ENCODE data around the gene CD3G. TPM values are rescaled to one million over a fixed set of nuclear protein-coding genes. Genes with fewer than 3 reads are reported as not detected.

CD3G gene
- total and polyA plus RNA-seq, 2 of the 4 experiments (the other 2 are of a cell fraction), result not detected

- Histone ChIP-seq H3K18ac (ENCODE audit: low read depth, low read length) (no peak overlapping the region), H4K20me1 (ENCODE audit: insufficient read depth, low read length) (no peaks in the 10 kb centered on the region), H4K91ac (ENCODE audit: insufficient read depth, low read depth, low read length) (no peak overlapping the region), H2AFZ (replicated peaks; ENCODE audit: low read length, poor library complexity) (no peak overlapping the region), H3K4me2 (ENCODE audit: low read depth, low read length) (no peak overlapping the region), H3K14ac (replicated peaks; ENCODE audit: low read depth, low read length) (no peak overlapping the region), H2BK120ac (ENCODE audit: low read depth, low read length) (no peak overlapping the region), H3K9ac (ENCODE audit: low read depth, low read length) (no peak overlapping the region), H4K5ac (ENCODE audit: low read depth, low read length) (no peak overlapping the region), H3K27ac (ENCODE audit: insufficient read depth, low read length) (no peak overlapping the region), H3K4me3 (ENCODE audit: insufficient read depth, low read depth, low read length) (no peak overlapping the region), H3K4ac (ENCODE audit: low read depth, low read length) (no peak overlapping the region), H3K79me1 (ENCODE audit: low read depth in 1 of 2, low read length in 2 of 2) (no peaks in the 10 kb centered on the region), H3K27me3 (ENCODE audit: control insufficient read depth, insufficient read depth, low read length) (no peaks in the 10 kb centered on the region), H2AK9ac (replicated peaks; ENCODE audit: low read depth, low read length, poor library complexity) (no peak overlapping the region), H2AK5ac (ENCODE audit: low read depth, low read length) (no peak overlapping the region), H3K23ac (ENCODE audit: low read depth, low read length) (no peak overlapping the region), H2BK15ac (ENCODE audit: low read depth, low read length) (no peak overlapping the region), H3K9me1 (ENCODE audit: insufficient read depth, low read length) (no peaks in the 10 kb centered on the region), H3K36me3 (ENCODE audit: control insufficient read depth, insufficient read depth, low read length) (peaks cover 46% of the 10 kb centered on the region), H4K8ac (ENCODE audit: low read depth in 2 of 2, low read length in 2 of 2) (no peak overlapping the region), H3K56ac (ENCODE audit: extremely low read depth, insufficient read depth, low read length) (no peak overlapping the region), H3K9me3 (ENCODE audit: control insufficient read depth, insufficient read depth, low read length) (no peaks in the 10 kb centered on the region), H3K4me1 (ENCODE audit: control insufficient read depth, insufficient read depth, low read length) (no peaks in the 10 kb centered on the region), H2BK5ac (ENCODE audit: low read depth, low read length, poor library complexity, severe bottlenecking) (no peak overlapping the region), H2BK20ac (ENCODE audit: low read depth, low read length) (no peak overlapping the region)
- intact Hi-C loops (cut with micrococcal nuclease) (no loop called here), in situ Hi-C loops (cut with MboI; ENCODE audit: low sequenced_read_pairs) (no loop called here), dilution Hi-C loops (cut with HindIII; ENCODE audit: low sequenced_read_pairs, unreplicated experiment) (no loop called here)
- ChIA-PET POLR2A (ENCODE audit: unreplicated experiment) (no interaction called here), CTCF (no interaction called here)
- DNase-seq (no peak), ATAC-seq (ENCODE audit: low read depth) (no peak)
- BruUV-seq (replicated peaks), result no TSS peak
- TF ChIP-seq MAZ (IDR thresholded peaks at IDR 0.05; ENCODE audit: borderline replicate concordance, low read depth, low read length) (no peak), USF2 (IDR thresholded peaks at IDR 0.05; ENCODE audit: low read depth, low read length) (no peak), SMC3 (IDR thresholded peaks at IDR 0.05; ENCODE audit: low read depth, low read length) (no peak), POLR2A (IDR thresholded peaks at IDR 0.05; ENCODE audit: low read depth, low read length) (no peak), ELK1 (IDR thresholded peaks at IDR 0.05; ENCODE audit: borderline replicate concordance, low read depth, low read length) (no peak), RCOR1 (IDR thresholded peaks at IDR 0.05; ENCODE audit: insufficient replicate concordance, low read length) (no peak), RAD21 (IDR thresholded peaks at IDR 0.05; ENCODE audit: low read length) (no peak), FOS (IDR thresholded peaks at IDR 0.05; ENCODE audit: low read depth, low read length) (no peak), MXI1 (IDR thresholded peaks at IDR 0.05; ENCODE audit: borderline replicate concordance, low read depth, low read length) (no peak), CTCF (conservative IDR thresholded peaks at IDR 0.05; ENCODE audit: low read depth, low read length) (no peak), MAFK (IDR thresholded peaks at IDR 0.05; ENCODE audit: low read depth, low read length) (no peak), CHD1 (IDR thresholded peaks at IDR 0.05; ENCODE audit: low read depth, low read length) (no peak)
- 90% methylated on average over 2 of the region's 4 CpGs; no CpG with 5 or more reads in 1 of the 2 experiments for WGBS, 2 experiments (ENCODE audit: extremely low coverage in 2 of 2, insufficient read length in 1 of 2)
Measured at GRCh38 chr11:118379497-118379896, 35.4 kb downstream of the CD3G start.

Measured in IMR-90 (cell line).